Left ventricle myocardium superior (tissue), 1 donor: Measurements from ENCODE around the gene NDUFS2. TPM values are rescaled to one million over a fixed set of nuclear protein-coding genes. Genes with fewer than 3 reads are reported as not detected.
"Not testable (repeated sequence)": the region's sequence is repeated elsewhere in the genome, so short reads cannot be mapped to it uniquely, and the experiment has no call there.

Source experiments
- ATAC-seq: fragments of 200-7000 bp; cut with Tn5 transposase; one replicate; pipeline ENCODE4 v1.9.1; 2020; ENCODE audit warnings: mild to moderate bottlenecking, moderate library complexity
- DNase-seq: peaks from one replicate; pipeline ENCODE4 v3.0.0-alpha.2; 2020
- intact Hi-C: fragments of 100-400 bp; cut with micrococcal nuclease; formaldehyde crosslinking; loops from one replicate; pipeline ENCODE4 v1.11.0; 2022
- total RNA-seq: library from RNA; stranded (reverse); fragmentation: NEBNext Ultra II Directional; extraction: Animal tissue kit (Norgen Biotek cat#: 25700); gene quantifications from one replicate; pipeline ENCODE4 v1.2.1, GENCODE V29; 2021
- donor health status: DM: no; HTN: yes; CAD: no; lungs with severe emphysema.

NDUFS2 gene
- total RNA-seq, 1 donor from 2014 or later, result 335 TPM

DNA sequence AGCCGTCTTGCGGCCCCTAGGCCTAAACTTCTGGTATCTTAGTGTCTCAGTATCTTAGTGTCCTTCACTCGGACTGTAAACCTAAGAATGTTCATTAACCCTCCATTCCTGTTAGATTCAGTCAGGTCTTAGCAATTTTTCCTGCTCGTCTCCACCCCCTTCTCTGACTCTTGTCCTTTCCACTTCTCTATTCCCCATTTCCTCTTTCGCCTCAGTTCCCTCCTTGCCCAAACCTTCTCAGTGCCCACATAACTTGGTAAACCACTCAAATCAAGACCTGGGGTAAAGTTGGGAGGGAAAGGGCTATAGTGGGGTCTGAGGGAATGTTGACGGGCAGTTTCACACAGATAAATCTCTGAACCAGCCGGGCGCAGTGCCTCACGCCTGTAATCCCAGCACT, 12.2 kb downstream of the NDUFS2 start:
- intact Hi-C loops, result no loop called here

DNA sequence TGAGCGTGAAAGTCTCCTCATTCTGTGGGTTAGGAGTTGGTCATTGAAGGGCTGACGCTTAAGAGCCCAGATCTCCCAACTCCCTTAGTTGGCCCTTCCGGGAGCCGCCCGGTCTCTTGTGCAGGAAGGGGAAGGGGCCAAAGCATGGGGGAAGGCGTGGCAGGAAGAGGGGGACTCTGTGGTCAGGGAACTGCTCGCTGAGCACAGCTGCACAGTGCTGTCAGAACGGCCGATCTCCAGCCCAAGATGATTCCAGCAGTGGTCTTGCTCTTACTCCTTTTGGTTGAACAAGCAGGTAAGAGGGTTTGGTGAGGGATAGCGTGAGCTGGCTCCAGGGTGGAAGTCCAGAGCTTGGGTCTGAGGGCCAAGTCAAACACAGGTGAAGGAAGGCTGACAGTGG, 12.9 kb downstream of the NDUFS2 start, which contains the start of gene FCER1G:
FCER1G (plus strand) TSS at position 220 of the 400 bp plus-strand sequence; CDS start at position 247, 27 bp downstream.
- intact Hi-C loops, result no loop called here
- peak; percentile 69 for DNase-seq
- ATAC-seq, result peak; percentile 69

More for the DNA sequence above, 12.2 kb downstream of the NDUFS2 start:
- DNase-seq (no peak), ATAC-seq (peak; percentile 20)

DNA sequence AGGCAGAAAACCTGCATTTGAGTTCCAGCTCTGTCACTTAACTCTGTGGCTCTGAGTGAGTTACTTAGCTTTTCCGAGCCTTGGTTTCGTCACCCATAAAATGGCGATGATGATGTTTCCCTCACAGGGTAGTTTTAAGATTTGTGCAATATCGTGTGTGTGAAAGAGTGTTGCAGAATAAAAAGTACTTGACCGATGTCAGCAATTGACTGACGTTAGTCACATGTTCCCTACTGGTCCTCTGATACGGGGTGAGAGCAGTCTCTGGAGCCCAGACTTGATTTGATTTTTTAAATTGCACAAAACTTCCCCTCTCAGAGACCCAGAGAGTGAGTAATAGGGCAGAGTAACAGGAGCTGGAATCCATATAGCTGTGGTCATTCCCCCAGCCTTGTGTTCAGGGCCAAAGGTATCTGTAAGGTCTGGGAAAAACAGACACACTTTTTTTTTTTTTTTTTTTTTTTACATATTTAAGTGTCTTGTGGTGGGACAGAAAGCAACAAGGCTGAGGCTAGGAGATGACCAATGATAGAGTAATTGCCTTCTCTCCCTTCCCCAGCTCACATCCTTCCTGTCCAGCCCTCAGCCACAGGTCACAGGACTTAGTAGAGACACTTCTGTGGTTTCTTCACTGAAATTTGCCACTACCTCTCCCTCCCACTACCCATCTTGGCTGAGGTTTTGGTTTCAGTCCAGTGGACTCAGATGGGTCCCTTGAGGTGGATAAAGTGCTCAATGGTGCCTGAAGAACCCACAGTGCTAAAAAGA, 15.0 kb downstream of the NDUFS2 start:
- ATAC-seq (peak; percentile 54), DNase-seq (no peak)
- intact Hi-C loops, result no loop called here

DNA sequence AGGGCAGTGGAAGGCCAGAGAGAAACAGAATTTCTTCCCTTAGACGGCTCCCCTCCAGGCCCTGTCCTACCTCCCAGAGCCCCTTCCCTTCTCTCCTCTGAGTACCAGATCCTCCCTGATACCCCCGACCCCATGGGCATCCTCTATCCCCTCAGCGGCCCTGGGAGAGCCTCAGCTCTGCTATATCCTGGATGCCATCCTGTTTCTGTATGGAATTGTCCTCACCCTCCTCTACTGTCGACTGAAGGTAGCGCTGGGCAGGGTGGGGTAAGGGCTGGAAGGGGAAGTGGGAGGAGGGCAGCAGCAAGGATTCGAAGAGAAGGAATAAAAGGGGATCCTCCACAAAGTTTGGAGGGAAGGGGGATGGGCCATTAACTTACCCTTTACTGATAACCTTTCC, 15.7 kb downstream of the NDUFS2 start:
- no peak for DNase-seq
- intact Hi-C loops, result no loop called here
- ATAC-seq, result no peak

DNA sequence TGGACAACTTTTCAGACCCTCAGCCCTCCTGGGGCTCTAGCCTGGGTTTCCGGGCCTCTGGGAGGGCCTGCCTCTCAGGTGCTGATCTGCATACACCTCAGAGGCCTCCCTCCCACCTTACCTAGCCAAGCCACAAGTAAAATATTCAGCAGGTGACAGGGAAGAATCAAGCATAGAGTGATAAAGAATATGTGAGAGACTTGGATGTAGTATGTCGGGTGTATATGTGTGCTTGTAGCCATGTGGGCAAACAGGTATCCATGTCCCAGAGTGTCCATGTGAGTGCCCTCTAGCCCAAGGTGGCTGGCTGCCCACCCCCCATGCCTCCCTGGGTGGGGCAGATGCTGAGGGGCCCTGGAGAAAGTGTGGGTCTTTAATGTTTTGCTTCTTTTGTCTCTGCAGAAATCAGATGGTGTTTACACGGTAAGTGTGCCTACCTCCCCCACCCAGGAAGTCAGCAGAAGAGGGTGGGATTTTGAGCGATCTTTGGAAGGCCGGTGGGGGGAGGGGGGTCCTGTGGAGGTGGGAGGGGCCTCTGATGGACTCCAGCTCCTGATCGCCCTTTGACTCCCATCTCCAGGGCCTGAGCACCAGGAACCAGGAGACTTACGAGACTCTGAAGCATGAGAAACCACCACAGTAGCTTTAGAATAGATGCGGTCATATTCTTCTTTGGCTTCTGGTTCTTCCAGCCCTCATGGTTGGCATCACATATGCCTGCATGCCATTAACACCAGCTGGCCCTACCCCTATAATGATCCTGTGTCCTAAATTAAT, 16.3 kb downstream of the NDUFS2 start:
- intact Hi-C loops, result no loop called here
- DNase-seq (no peak), ATAC-seq (no peak)

DNA sequence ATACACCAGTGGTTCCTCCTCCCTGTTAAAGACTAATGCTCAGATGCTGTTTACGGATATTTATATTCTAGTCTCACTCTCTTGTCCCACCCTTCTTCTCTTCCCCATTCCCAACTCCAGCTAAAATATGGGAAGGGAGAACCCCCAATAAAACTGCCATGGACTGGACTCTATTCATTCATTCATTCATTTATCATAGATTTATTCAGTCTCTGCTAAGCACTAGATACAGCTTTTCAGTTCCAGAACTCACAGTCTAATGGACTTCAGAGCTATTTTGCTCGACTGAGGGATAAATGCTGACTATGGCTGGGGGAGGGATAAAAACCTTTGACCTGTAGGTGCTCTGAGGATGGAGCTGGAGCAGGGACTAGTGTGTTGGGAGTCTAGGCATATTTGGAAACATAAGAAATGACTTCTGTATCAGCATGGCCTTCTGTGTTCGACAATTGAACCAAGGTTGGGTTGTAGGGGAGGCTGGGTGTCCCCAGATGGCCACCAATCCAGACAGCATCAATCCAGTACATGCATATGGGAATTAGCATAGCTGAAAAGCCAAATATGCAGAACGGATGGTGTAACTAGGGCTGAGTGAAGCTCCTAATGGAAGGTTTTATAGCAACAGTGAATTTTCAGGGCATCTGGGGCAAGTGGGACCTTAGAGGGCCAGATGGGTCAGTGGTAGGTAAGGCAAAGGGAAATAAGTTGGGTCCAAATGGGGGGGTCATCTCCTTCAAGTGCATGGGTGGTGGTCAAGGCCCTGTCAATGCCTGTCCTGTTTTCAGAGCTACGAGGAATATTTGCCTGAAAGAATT, 17.1 kb downstream of the NDUFS2 start:
- intact Hi-C loops, result no loop called here
- DNase-seq, result no peak
- ATAC-seq, result no peak

DNA sequence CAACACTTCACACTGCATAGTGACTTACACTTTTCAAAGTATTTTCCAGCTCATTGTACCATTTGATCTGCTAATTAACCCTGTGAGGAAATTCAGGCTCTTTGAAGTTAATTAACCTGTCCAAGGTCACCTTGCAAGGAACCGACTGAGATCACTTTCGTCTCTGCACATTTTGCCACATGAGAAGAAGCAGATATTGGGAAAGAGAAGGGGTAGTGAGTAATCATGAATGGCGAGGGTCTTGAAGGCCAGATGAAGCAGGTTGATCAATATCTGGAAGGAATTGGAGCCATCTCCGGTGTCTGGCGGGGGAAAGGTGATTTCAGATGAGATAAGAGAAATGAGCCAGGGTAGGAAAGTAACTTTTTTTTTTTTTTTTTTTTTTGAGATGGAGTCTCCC, 17.8 kb downstream of the NDUFS2 start:
- intact Hi-C loops, result loop anchor here (10.0 kb wide), 2 partner anchors 85 to 165 kb away; partner anchors contain the start of gene MPZ
- ATAC-seq, result no peak
- no peak for DNase-seq

DNA sequence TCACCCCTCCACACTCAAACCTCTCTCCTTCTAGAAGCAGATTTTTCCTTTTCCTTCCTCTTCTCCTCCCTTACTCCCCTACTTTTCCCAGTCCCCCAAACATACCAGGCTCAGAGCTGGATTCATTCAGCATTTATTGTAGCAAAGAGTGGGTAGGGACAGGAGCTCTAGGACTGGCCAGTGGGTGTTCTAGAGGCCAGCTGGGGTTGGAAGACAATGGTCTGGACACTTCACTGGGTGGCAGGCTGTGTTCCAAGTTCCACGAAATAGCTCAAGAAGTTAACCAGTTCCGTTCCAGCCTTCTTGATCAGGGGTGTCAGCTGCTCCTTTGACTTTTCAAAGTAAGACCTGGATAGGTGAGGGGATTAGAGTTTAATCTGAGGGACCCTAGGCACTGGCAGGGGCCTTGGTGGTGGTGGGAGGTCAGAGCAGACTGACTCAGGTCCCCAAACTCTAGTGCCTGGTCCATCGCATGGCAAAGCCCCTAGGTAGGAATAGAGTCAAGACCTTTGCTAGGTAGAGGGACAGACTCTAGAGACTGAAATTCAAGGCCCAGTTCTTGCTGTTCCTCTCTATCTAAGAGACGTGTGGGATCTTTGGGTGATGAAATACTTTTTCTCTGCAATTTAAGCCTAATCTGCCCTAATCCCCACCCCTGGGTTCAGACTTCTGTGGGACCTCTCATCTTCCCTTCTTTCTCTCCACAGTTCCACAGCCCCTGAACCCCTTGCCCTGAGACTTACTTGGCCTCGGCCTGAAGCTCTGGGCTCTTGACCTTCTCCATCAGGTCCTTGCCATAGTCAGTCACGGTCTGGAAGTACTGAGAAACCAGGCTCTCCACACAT, 20.2 kb downstream of the NDUFS2 start:
- no peak for ATAC-seq
- DNase-seq, result no peak
- intact Hi-C loops, result loop anchor here (10.0 kb wide), 2 partner anchors 82 to 162 kb away; partner anchors contain the start of gene MPZ

DNA sequence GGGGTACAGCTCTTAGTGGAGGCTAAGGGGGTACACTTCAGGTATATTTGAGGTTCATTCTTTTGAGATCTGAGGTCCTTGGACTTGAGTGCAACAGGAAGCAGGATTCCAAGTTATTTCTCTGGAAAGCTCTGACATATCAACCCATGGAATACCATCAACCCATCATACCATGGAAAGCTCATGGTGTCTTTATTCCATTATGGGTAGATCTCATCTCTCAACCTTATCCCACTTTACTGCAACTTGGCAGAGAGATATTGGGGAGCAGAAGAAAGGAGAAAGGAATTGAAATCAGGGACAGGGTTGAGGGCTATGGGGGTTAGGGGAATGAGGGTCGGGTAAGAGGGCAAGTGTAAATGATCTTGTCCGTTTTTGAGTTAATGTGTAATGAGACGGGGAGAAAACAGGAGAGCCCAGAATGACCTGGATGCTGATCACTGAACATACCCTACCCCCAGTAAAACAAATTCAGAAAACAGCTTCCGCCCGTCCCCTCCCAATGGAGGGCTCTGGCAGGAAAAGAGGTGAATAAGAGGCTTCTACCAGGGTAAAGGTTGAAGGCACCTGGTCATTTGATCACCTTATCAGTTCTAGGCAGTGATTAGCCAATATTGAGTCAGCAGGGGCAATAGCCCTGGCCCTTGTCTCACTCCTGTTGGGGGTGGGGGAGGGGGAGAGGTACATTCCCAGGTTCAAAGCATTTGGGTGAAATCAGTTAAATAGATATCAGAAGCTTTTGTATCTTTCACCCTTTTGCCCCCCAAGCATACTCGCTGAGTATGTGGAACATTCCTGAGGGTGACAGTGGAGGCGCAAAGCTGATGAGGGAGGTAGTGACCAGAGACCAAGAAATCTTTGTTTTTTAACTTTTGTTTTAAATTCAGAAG, 21.9 kb downstream of the NDUFS2 start:
- ATAC-seq, result no peak

DNA sequence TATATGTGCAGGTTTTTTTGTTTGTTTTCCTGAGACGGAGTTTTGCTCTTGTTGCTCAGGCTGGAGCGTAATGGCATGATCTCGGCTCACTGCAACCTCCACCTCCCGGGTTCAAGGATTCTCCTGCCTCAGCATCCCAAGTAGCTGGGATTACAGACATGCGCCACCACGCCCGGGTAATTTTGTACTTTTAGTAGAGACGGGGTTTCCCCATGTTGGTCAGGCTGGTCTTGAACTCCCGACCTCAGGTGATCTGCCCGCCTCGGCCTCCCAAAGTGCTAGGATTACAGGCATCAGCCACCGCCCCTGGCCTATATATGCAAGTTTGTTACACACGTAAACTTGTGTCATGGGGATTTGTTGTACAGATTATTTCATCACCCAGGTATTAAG, 22.5 kb downstream of the NDUFS2 start:
- ATAC-seq, result not testable (repeated sequence)

More for the DNA sequence above, 21.9 kb downstream of the NDUFS2 start:
- intact Hi-C loops, result loop anchor here (10.0 kb wide), 2 partner anchors 81 to 161 kb away; partner anchors contain the start of gene MPZ
- DNase-seq, result no peak

DNA sequence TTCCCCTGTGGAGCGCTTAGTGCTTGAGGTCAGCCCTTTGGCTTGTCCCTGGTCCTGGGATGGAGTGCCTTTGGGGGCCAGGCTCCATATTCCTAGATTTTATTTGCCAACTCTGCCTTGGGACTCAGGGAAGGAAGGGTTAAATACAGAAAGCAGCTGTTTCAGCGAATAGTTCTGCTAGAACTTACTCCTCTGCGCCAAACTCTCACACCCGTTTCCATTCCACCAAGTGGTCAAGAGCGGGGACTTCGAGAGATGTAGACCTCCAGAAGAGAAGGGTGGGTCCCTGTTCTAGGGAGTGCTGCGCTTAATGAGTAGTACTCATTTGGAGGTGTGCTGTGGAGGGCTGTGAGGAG, 23.0 kb downstream of the NDUFS2 start:
- intact Hi-C loops, result loop anchor here (10.0 kb wide), 2 partner anchors 80 to 160 kb away; partner anchors contain the start of gene MPZ
- no peak for ATAC-seq
- no peak for DNase-seq

More for the DNA sequence above, 22.5 kb downstream of the NDUFS2 start:
- intact Hi-C loops, result loop anchor here (10.0 kb wide), 2 partner anchors 80 to 160 kb away; partner anchors contain the start of gene MPZ
- not testable (repeated sequence) for DNase-seq

DNA sequence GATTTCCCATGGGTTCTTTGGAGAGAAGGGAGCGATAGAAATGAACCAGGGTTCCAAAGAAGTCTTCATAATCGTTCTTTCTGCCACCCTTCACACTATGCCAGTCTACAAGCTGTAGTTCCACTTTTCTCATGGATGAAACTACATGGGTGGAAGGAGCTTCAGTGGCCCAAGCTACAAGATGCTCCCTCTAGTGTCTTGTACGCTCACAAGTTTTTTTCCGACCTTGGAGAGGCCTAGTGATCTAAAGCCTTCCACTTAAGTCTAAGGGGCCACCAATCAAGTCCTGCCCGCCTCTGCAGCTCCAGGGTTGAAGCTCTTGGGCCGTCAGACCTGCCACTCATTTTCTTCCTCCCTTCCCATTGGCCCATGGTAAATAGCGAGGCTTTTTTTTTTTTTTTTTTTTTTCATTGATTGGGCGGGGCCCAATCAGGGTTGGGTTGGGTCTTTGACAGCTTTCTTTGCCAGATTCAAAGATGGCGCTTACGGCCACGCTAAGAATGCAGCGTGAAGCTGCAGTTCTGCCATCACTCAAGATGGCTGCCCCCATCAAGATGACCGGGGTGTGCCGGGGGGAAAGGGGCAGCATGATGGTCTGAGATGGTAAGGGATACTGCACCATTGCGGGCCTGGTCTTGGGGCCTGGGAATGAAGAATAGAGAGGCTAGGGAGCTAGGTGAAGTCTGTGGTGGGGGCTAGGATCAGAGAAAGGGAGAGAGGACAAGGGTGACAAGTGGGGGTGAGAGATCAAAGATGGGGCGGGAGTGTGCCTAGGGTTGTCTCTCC, 23.6 kb downstream of the NDUFS2 start, which contains the start of gene TOMM40L:
TOMM40L (plus strand) TSS at position 527 of the 786 bp plus-strand sequence. CDS start 430 bp downstream, outside the sequence.
- intact Hi-C loops, result loop anchor here (10.0 kb wide), 2 partner anchors 79 to 159 kb away; partner anchors contain the start of gene MPZ
- ATAC-seq (peak; percentile 96), DNase-seq (peak; percentile 90)

DNA sequence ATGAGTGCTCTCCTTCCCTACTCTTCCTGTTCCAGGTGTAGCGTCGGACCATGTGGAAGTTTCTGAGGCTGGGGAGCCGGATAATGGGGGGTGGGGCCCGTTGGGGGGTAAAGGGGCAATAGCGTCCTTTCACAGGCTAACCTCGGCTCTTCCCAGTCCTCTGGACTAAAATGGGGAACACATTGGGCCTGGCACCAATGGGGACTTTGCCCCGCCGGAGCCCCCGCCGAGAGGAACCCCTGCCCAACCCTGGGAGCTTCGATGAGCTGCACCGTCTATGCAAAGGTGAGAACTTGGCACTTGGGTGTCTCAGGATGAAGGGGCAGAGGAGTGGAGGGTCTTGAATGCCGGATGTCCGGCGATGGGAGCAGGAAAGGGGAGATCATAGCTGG, 24.1 kb downstream of the NDUFS2 start:
- peak; percentile 2 for ATAC-seq
- no peak for DNase-seq

DNA sequence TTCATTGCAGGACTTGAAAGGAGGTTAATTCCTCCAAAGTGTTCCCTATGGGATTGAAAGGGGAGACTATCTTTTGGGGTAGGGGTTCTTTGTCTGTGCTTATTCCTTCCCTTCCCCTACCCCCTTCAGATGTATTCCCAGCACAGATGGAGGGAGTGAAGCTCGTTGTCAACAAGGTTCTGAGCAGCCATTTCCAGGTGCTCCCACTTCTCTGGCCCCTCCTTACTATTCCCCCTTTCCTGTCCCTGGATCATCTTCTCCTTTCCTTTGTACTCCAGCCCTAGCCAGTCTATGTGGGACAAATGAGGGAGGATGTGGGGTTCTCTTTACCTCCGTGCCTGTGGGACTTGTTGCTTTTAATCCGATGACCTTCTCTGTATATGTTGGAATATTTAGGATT, 24.6 kb downstream of the NDUFS2 start:
- no peak for ATAC-seq
- intact Hi-C loops, result loop anchor here (10.0 kb wide), 2 partner anchors 78 to 158 kb away; partner anchors contain the start of gene MPZ

More for the DNA sequence above, 24.1 kb downstream of the NDUFS2 start:
- intact Hi-C loops, result loop anchor here (10.0 kb wide), 2 partner anchors 78 to 158 kb away; partner anchors contain the start of gene MPZ

DNA sequence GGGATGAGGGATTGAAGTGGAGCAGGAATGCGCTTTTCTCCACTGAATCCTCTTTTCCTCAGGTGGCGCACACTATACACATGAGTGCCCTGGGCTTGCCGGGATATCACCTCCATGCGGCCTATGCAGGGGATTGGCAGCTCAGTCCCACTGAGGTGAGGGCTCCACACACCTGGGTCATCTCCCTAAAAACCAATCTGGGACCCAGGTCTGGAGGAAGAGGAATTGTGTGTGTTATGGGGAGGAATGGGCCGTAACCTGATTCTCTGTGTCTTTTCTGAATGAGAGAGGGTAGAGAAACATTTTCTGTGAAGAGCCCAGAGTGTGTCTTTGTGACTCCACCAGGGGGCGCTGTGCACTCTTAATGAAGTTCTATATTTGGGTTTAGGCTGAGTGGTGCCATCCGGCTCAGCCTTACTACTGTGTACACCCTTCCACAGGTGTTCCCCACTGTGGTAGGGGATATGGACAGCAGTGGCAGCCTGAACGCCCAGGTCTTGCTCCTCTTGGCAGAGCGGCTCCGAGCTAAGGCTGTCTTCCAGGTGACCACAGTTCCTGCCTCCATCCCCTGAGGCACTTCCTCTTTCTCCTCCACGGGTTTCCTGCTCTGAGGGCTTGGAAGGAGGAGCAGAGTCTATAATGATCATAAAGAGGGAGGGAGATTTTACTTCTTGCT, 25.2 kb downstream of the NDUFS2 start:
- intact Hi-C loops, result loop anchor here (10.0 kb wide), 2 partner anchors 77 to 157 kb away; partner anchors contain the start of gene MPZ
- DNase-seq (peak; percentile 88), ATAC-seq (peak; percentile 63)

More for the DNA sequence above, 24.6 kb downstream of the NDUFS2 start:
- no peak for DNase-seq
